Testis (tissue), 2 donors: Measurements from ENCODE around the gene DDX1.

Experiments
- POLR2A ChIP-seq: fragments of 450-650 bp; IDR thresholded peaks from one replicate; pipeline ENCODE4 v1.6.1; 2017; ENCODE audit warnings: antibody characterized with exemption, mild to moderate bottlenecking, moderate library complexity
- TF ChIP-seq, protein P1 (sequence below), 3 experiments: fragments of 450-650 bp in 2 of 3; fragments of 200-600 bp in 1 of 3; sonication (generic) in 1 of 3; IDR thresholded peaks; one replicate each; pipeline ENCODE4 v1.5.1; 2016 to 2019; ENCODE audit warnings: antibody characterized with exemption in 3 of 3, mild to moderate bottlenecking in 2 of 3, moderate library complexity in 1 of 3

DNA sequence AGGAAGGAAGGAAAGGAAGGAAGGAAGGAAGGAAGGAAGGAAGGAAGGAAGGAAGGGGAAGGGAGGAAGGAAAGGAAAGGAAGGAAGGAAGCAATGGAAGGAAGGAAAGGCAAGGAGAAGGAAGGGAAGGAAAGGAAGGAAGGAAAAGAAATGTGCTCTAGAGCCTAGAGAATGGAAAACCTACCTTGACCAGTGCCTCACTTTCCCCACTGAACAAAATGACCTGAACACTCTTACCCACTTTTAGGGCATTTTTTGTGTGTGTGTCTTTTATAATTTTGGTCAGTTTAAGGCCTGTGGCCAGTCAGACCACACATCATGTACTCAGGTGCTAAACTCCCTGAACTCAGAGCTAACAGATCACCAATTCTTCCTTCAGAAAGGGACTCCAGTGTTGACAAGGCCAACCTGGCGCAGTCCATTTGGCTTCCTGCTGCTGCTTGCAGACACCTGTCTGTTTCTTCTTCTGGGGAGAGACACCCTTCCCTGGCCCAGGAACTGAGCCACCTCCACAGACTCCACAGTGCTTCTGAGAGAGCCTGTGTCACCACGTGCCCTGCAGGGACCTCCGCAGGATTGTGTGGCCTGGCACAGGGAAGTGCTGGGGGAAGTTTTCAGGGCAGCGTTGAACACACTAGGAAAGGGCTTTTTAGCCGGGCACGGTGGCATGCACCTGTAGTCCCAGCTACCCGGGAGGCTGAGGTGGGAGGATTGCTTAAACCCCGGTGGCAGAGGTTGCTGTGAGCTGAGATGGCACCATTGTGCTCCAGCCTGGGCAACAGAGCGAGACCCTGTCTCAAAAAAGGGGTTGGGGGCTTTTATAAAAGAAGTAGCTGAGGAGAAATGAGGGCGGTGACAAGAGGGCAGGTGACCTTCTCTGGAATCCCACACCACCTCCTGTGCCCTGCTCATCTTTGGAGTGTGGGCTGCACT is 57.2 kb downstream of the DDX1 start:
- TF ChIP-seq, protein P1, sequence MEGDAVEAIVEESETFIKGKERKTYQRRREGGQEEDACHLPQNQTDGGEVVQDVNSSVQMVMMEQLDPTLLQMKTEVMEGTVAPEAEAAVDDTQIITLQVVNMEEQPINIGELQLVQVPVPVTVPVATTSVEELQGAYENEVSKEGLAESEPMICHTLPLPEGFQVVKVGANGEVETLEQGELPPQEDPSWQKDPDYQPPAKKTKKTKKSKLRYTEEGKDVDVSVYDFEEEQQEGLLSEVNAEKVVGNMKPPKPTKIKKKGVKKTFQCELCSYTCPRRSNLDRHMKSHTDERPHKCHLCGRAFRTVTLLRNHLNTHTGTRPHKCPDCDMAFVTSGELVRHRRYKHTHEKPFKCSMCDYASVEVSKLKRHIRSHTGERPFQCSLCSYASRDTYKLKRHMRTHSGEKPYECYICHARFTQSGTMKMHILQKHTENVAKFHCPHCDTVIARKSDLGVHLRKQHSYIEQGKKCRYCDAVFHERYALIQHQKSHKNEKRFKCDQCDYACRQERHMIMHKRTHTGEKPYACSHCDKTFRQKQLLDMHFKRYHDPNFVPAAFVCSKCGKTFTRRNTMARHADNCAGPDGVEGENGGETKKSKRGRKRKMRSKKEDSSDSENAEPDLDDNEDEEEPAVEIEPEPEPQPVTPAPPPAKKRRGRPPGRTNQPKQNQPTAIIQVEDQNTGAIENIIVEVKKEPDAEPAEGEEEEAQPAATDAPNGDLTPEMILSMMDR (IDR thresholded peaks at IDR 0.05), result no peak
- TF ChIP-seq POLR2A, result no peak
